Loucy (cell line): ENCODE results near the gene ARHGAP36.

Experiments used
- H2AFZ ChIP-seq: fragments of 200-600 bp; sonication (generic); 2 replicates; pipeline ENCODE4 v1.6.0; 2016; ENCODE audit warnings: antibody characterized with exemption, mild to moderate bottlenecking, low read length, moderate library complexity
- H3F3A ChIP-seq: fragments of 200-600 bp; 2 replicates; pipeline ENCODE4 v1.6.0; 2016; ENCODE audit warnings: antibody characterized with exemption, low read depth, mild to moderate bottlenecking
- H3K27me3 ChIP-seq: fragments of 200-600 bp; sonication (generic); 2 replicates; pipeline ENCODE4 v1.6.1; 2014; ENCODE audit warnings: low read length, mild to moderate bottlenecking; ENCODE audit not compliant: insufficient read depth, poor library complexity, severe bottlenecking
- H3K36me3 ChIP-seq: fragments of 200-600 bp; sonication (generic); 2 replicates; pipeline ENCODE4 v1.6.1; 2016; ENCODE audit warnings: low read length; ENCODE audit not compliant: insufficient read depth
- H3K4me1 ChIP-seq: fragments of 200-600 bp; sonication (generic); 2 replicates; pipeline ENCODE4 v1.5.1; 2014; ENCODE audit warnings: low read length, mild to moderate bottlenecking; ENCODE audit not compliant: insufficient read depth, poor library complexity, severe bottlenecking
- H3K4me2 ChIP-seq: fragments of 200-600 bp; sonication (generic); 2 replicates; pipeline ENCODE4 v1.6.0; 2014; ENCODE audit warnings: antibody characterized with exemption, low read length, low read depth, mild to moderate bottlenecking; ENCODE audit not compliant: poor library complexity, severe bottlenecking
- H3K4me3 ChIP-seq: fragments of 200-600 bp; sonication (generic); 2 replicates; pipeline ENCODE4 v1.5.1; 2014; ENCODE audit warnings: low read length, mild to moderate bottlenecking, mixed read lengths; ENCODE audit not compliant: poor library complexity, severe bottlenecking
- H3K79me2 ChIP-seq: fragments of 200-600 bp; sonication (generic); 2 replicates; pipeline ENCODE4 v1.6.1; 2014; ENCODE audit warnings: low read length; ENCODE audit not compliant: insufficient read depth
- H3K9ac ChIP-seq: fragments of 200-600 bp; sonication (generic); 2 replicates; pipeline ENCODE4 v1.6.0; 2014; ENCODE audit warnings: mild to moderate bottlenecking, low read depth, low read length, moderate library complexity; ENCODE audit not compliant: poor library complexity, severe bottlenecking
- H3K9me2 ChIP-seq: fragments of 200-600 bp; sonication (generic); replicated peaks from 2 replicates; pipeline ENCODE4 v1.6.1; 2016; ENCODE audit warnings: low read depth, low read length, mixed read lengths
- H3K9me3 ChIP-seq: fragments of 200-600 bp; sonication (generic); 2 replicates; pipeline ENCODE4 v1.6.1; 2014; ENCODE audit warnings: mild to moderate bottlenecking, antibody characterized with exemption, low read length, low read depth; ENCODE audit not compliant: insufficient read depth
- H4K20me1 ChIP-seq: fragments of 200-600 bp; sonication (generic); 2 replicates; pipeline ENCODE4 v1.6.0; 2014; ENCODE audit warnings: antibody characterized with exemption, low read length, mild to moderate bottlenecking; ENCODE audit not compliant: insufficient read depth, poor library complexity, severe bottlenecking
- CTCF ChIP-seq: fragments of 200-600 bp; sonication (generic); conservative IDR thresholded peaks from 2 replicates; pipeline ENCODE4 v1.5.1; 2014; ENCODE audit warnings: mild to moderate bottlenecking, antibody characterized with exemption, low read length
- EZH2phosphoT487 ChIP-seq: fragments of 200-600 bp; IDR thresholded peaks from 2 replicates; pipeline ENCODE4 v1.6.1; 2018; ENCODE audit warnings: antibody characterized with exemption, mild to moderate bottlenecking, moderate library complexity, borderline replicate concordance

ARHGAP36 gene

GRCh38 chrX:131083510-131084142 lies 25.5 kb downstream of the ARHGAP36 start:
- Histone ChIP-seq H4K20me1 (no peaks in the 10 kb centered on the region), H3K4me2 (no peak overlapping the region), H3K9me3 (no peaks in the 10 kb centered on the region), H3K9ac (no peak overlapping the region), H2AFZ (no peak overlapping the region), H3K27me3 (no peaks in the 10 kb centered on the region), H3K79me2 (no peaks in the 10 kb centered on the region), H3K36me3 (no peaks in the 10 kb centered on the region), H3K4me3 (no peak overlapping the region), H3K4me1 (no peaks in the 10 kb centered on the region), H3K9me2 (no peaks in the 10 kb centered on the region), H3F3A (no peaks in the 10 kb centered on the region)
- TF ChIP-seq CTCF, result no peak
- no peak for TF ChIP-seq EZH2phosphoT487

GRCh38 chrX:131084145-131084544 lies 26.0 kb downstream of the ARHGAP36 start:
- Histone ChIP-seq H3K27me3 (no peaks in the 10 kb centered on the region), H3K9me3 (no peaks in the 10 kb centered on the region), H3K79me2 (no peaks in the 10 kb centered on the region), H3K4me1 (no peaks in the 10 kb centered on the region), H4K20me1 (no peaks in the 10 kb centered on the region), H2AFZ (no peak overlapping the region), H3K4me2 (no peak overlapping the region), H3F3A (no peaks in the 10 kb centered on the region), H3K9me2 (no peaks in the 10 kb centered on the region), H3K36me3 (no peaks in the 10 kb centered on the region), H3K9ac (no peak overlapping the region), H3K4me3 (no peak overlapping the region)
- TF ChIP-seq EZH2phosphoT487 (no peak), CTCF (no peak)

GRCh38 chrX:131136776-131137175 lies 78.6 kb downstream of the ARHGAP36 start:
- Histone ChIP-seq H3K27me3 (no peaks in the 10 kb centered on the region), H3K4me2 (no peak overlapping the region), H3K9me3 (no peaks in the 10 kb centered on the region), H3K4me1 (no peaks in the 10 kb centered on the region), H3F3A (no peaks in the 10 kb centered on the region; the same call in 1 of the 2 replicates), H3K9ac (no peak overlapping the region), H2AFZ (no peak overlapping the region), H4K20me1 (no peaks in the 10 kb centered on the region), H3K36me3 (no peaks in the 10 kb centered on the region), H3K9me2 (no peaks in the 10 kb centered on the region), H3K4me3 (no peak overlapping the region), H3K79me2 (no peaks in the 10 kb centered on the region)
- TF ChIP-seq CTCF (no peak), EZH2phosphoT487 (no peak)
